Activated CD4-positive, alpha-beta memory T cell treated with anti-CD3 and anti-CD28 coated beads, Interleukin-2, amount 10 ng/mL, durations not matched to agents 7 days and 5 days (primary cell): ENCODE results near the gene CPNE2. TPM values are rescaled to one million over a fixed set of nuclear protein-coding genes. Genes with fewer than 3 reads are reported as not detected.

Experiments used
- CTCF ChIA-PET: fragments of 350-600 bp; sonication (Branson Sonifier 250); formaldehyde crosslinking; loops from one replicate; lab custom pipeline; 2021; ENCODE audit warnings: antibody characterized with exemption, inconsistent platforms; lab: Charles Lee
- POLR2A ChIA-PET: fragments of 350-600 bp; sonication (Branson Sonifier 250); formaldehyde crosslinking; loops from one replicate; lab custom pipeline; 2021; ENCODE audit warnings: antibody characterized with exemption; lab: Charles Lee
- DNase-seq: peaks from one replicate; pipeline ENCODE4 v3.0.0-alpha.2; 2020
- H3K27ac Mint-ChIP-seq: one replicate; pipeline ENCODE4 v1.8.0; 2021; ENCODE audit warnings: mild to moderate bottlenecking, mixed read lengths
- H3K27me3 Mint-ChIP-seq: one replicate; pipeline ENCODE4 v1.8.0; 2021; ENCODE audit warnings: mixed read lengths
- H3K36me3 Mint-ChIP-seq: one replicate; pipeline ENCODE4 v1.8.0; 2021; ENCODE audit warnings: low read depth, mixed read lengths
- H3K4me1 Mint-ChIP-seq: one replicate; pipeline ENCODE4 v1.8.0; 2021; ENCODE audit warnings: mixed read lengths
- H3K4me3 Mint-ChIP-seq: one replicate; pipeline ENCODE4 v1.8.0; 2021; ENCODE audit warnings: mild to moderate bottlenecking, mixed read lengths
- H3K9me3 Mint-ChIP-seq: one replicate; pipeline ENCODE4 v1.8.0; 2021; ENCODE audit warnings: mixed read lengths
- total RNA-seq, 2 experiments: library from RNA; stranded (reverse); gene quantifications; one replicate each; pipeline ENCODE4 v1.2.3, GENCODE V29; 2021

The CPNE2 gene
- total RNA-seq, 2 experiments from 2014 or later = 4.6 to 4.8 TPM

DNA sequence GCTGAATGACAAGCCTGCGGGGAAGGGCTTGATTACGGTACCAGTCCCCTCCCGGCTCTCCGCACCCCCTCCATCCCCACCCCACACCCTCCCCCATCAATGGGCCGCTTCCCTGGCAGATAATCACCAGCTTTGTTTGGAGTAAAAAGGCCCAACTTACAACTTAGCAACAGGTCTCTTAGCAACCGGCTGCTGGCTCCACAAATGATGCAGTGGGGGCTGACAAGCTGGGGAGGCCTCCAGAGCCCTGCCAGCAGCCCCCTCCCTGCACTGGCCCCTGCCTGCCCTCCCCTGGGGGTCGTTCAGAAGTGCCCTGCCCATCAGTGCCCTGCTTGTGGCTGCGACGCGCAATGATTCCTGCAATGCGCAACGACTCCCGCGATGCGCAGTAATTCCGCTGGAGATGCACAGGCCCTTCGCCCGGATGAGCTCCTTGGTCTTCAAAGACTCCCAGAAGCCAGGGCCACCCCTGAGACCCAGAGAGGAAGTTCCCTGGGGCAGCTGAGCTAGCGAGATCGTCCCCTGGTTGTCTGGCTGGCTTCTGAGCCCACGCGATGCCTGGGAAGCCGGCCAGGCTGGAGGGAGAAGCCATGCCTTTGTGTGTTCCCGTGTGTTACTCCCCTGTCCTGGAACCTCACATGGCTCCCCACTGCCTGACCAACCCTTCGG, 23.3 kb downstream of the CPNE2 start:
- no peaks in the 10 kb centered on the region for H3K36me3 Mint-ChIP-seq
- no peak overlapping the region for H3K27ac Mint-ChIP-seq
- H3K4me3 Mint-ChIP-seq = no peak overlapping the region
- no peak for DNase-seq
- ChIA-PET CTCF (no interaction called here), POLR2A (interaction anchor here (0.7 kb wide), 1 partner anchor 19 kb away, joined by 3 read pairs; no protein-coding TSS in a partner anchor)
- no peaks in the 10 kb centered on the region for H3K4me1 Mint-ChIP-seq
- H3K27me3 Mint-ChIP-seq = no peaks in the 10 kb centered on the region
- no peaks in the 10 kb centered on the region for H3K9me3 Mint-ChIP-seq

DNA sequence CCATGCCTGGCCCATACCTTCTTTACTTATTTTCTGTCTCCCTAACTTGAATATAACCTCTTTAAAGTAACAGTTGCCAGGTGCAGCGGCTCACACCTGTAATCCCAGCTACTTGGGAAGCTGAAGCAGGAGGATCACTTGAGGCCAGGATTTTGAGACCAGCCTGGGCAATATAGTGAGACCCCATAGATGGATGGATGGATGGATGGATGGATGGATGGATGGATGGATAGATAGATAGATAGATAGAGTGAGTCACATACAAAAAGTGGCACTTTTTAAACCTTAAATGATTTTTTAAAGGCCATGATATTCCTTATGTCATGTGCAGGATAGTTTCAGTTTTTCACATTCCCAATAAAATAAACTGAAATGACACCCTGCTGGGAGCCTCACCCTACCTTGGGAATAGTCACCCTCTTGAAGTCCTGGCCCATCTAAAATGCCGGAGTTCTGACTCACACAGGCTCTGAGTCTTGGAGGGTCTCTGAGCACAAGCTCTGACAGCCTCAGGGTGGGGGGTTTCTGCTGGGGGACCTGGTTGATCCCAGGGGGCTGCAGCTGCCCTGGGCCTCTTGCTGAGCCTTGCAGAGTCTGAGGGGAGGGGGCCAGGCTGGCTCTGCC, 26.2 kb downstream of the CPNE2 start:
- H3K27ac Mint-ChIP-seq = no peak overlapping the region
- CTCF ChIA-PET = no interaction called here
- no peak overlapping the region for H3K4me3 Mint-ChIP-seq

DNA sequence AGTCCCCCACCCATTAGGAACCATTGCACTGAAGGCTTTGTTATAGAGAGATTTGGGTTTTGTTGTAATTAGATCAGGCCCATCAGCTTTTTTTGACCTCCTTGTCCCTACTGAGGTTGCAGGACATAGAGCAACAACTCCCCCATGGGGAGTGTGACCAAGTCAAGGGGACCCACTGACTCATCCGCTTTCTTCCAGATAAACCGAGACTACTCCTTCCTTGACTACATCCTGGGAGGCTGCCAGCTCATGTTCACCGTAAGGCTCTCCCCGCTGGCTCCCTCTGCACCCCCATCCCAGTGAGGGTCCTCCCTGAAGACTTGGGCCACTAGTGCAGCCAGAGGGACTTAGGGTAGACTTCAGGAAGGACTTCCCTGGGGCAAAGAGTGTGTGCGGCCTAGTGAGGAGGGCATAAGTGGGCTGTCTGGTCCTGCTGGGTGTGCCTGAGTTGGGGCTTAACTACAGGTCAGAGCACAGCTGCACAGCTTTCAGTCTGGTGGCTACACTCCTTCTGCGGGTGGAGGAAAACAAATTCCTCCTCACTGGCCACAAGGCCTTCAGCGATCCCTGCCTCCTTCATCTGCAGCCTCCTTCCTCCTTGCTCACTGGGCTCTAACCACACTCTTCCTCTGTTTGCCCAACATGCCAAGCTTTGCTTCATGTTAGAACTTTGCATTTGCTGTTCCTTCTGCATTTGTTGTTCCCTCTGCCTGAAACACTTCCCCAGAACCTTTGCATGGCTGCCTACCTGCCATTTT, 31.0 kb downstream of the CPNE2 start:
- Mint-ChIP-seq H3K9me3 (no peaks in the 10 kb centered on the region), H3K27me3 (no peaks in the 10 kb centered on the region), H3K36me3 (no peaks in the 10 kb centered on the region), H3K27ac (no peak overlapping the region), H3K4me1 (peaks cover 40% of the 10 kb centered on the region), H3K4me3 (no peak overlapping the region)
- ChIA-PET POLR2A (no interaction called here), CTCF (no interaction called here)
- DNase-seq = no peak

More for the DNA sequence above, 26.2 kb downstream of the CPNE2 start:
- DNase-seq = no peak
- Mint-ChIP-seq H3K27me3 (no peaks in the 10 kb centered on the region), H3K4me1 (peaks cover 1% of the 10 kb centered on the region), H3K36me3 (no peaks in the 10 kb centered on the region), H3K9me3 (no peaks in the 10 kb centered on the region)
- POLR2A ChIA-PET = interaction anchor here (0.9 kb wide), 1 partner anchor 9 kb away, joined by 3 read pairs; no protein-coding TSS in a partner anchor

DNA sequence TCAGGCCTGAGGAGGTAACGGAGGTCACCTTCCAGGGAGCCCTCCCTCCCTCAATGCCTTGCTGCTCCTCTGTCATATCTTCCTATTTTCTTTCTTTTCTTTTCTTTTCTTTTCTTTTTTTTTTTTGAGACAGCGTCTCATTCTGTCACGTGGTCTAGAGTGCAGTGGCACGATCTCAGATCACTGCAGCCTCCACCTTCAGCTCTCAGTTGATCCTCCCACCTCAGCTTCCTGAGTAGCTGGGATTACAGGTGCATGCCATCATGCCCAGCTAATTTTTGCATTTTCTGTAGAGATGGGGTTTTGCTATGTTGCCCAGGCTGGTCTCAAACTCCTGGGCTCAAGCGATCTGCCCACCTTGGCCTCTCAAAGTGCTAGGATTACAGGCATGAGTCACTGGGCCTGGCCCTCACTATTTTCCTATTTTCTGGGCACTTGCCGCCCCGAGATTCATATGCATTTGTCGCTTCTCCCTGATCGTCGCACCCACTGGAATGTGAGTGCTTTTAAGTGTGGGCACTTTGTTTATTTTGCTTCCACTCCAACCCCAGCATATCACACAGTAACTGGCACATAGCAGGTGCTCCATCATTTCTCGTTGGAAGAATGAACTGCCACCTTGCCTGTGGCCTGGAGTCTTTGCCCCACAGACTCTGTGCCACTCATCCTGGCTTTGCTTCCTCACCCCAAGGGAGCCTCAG, 31.7 kb downstream of the CPNE2 start:
- no peaks in the 10 kb centered on the region for H3K27me3 Mint-ChIP-seq
- H3K4me1 Mint-ChIP-seq = peaks cover 47% of the 10 kb centered on the region
- no peak for DNase-seq
- ChIA-PET CTCF (no interaction called here), POLR2A (no interaction called here)
- H3K27ac Mint-ChIP-seq = no peak overlapping the region
- H3K4me3 Mint-ChIP-seq = no peak overlapping the region
- H3K9me3 Mint-ChIP-seq = no peaks in the 10 kb centered on the region
- H3K36me3 Mint-ChIP-seq = no peaks in the 10 kb centered on the region

DNA sequence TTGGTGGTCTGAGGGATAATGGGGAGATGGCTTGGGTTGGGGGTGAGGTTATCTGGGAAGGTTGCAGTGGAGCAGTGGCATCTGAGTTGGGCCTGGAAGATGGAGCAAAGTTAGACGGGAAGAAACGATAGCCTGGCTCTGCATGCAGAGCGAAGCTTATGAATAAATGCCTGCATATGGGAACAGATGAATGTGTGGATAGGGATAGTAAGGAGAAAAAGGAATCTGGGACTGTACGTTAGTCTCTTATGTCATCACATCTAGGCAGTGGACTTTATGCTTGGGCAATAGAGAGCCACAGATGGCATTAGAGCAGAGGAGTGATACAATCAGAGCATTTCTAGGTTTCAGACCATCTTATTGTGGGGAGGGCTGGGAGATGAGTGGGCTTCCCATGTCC, 33.0 kb downstream of the CPNE2 start:
- POLR2A ChIA-PET = interaction anchor here (1.3 kb wide), 1 partner anchor 16 kb away, joined by 3 read pairs; no protein-coding TSS in a partner anchor
- DNase-seq = no peak
- Mint-ChIP-seq H3K9me3 (no peaks in the 10 kb centered on the region), H3K36me3 (no peaks in the 10 kb centered on the region), H3K4me1 (peaks cover 55% of the 10 kb centered on the region), H3K4me3 (no peak overlapping the region), H3K27ac (no peak overlapping the region), H3K27me3 (no peaks in the 10 kb centered on the region)
- CTCF ChIA-PET = interaction anchor here (4.9 kb wide), 1 partner anchor 32 kb away, joined by 17 read pairs; the partner anchor contains the start of gene CPNE2

DNA sequence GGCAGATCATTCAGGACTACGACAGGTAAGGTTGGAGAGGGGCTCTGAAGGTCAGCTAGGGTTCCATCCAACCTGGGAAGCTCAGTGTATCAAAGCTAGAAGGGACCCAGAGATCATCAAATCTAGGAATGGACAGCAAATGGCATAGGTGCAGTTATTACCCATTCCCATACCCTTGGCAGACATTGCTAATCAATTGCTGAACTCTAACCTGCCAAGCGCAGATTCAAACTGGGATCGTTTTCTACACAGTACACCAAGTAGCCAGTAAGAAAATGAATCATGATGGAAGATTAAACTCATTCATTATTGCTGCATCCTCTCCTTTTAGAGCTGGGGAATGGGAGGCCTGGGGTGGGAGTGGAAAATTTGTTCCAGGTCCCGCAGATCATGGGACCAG, 33.6 kb downstream of the CPNE2 start:
- peaks cover 61% of the 10 kb centered on the region for H3K4me1 Mint-ChIP-seq
- POLR2A ChIA-PET = interaction anchor here (0.7 to 1.5 kb wide), 6 partner anchors 9 to 120 kb away, joined by 3 to 10 read pairs (median 4); partner anchors contain the start of genes PSME3IP1 and RSPRY1
- CTCF ChIA-PET = interaction anchor here (0.5 to 4.9 kb wide), 3 partner anchors 15 to 84 kb away, joined by 3 to 17 read pairs (median 3); partner anchors contain the start of gene CPNE2
- DNase-seq = no peak
- H3K36me3 Mint-ChIP-seq = no peaks in the 10 kb centered on the region
- H3K27me3 Mint-ChIP-seq = no peaks in the 10 kb centered on the region
- no peak overlapping the region for H3K27ac Mint-ChIP-seq
- H3K4me3 Mint-ChIP-seq = no peak overlapping the region
- no peaks in the 10 kb centered on the region for H3K9me3 Mint-ChIP-seq

DNA sequence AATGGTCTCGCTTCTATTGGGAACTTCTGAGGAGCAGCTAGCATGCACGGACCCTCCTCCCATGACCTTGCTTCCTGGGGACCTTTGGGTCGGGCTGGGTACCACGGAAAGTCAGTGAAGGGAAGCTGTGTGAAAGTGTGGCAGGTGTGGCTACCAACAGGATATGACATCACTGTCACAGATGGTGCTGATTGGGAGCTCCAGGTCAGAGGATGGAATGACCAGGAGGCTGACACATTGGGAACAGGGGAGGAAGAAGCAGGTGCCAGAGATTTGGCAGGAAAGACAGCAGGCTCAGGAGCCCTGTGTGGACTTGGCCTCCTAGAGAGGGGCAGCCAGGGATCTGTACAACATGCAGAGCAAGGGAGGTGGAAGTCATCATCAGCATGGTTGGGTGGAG, 34.0 kb downstream of the CPNE2 start:
- no peak for DNase-seq

DNA sequence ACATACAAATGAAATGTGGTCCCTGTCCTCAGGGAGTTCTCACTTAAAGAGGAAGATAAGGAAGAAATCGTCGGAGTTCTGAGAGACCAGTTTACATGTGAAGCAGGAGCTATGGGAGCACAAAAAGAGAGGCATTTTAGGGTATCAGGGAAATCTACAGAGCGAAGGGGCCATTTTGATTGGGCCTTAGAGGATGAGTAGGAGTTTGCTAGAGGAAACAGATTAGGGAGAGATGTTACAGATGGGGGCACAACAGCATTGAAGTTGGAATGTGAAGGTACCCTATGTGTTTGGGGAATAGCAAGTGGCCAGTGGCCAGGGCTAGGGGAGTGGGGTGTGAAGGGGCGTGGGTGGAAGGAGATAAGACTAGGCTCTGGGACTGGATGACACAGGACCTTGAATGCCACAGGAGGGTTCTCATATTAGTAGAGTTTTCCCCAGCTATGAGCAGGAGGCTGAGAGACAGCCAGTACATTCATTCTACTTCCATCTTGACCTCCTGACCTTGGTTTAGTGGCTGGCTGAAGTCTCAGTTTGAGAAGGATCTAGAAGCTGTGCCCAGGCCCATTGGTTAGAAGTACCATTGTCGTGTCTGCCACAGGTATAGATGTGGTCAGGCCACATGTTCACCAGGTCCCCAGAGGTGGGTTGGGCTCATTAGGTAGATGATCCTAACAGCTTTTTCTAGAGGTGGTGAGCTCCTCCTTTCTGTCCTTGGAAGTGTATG, 34.8 kb downstream of the CPNE2 start:
- DNase-seq = no peak
- Mint-ChIP-seq H3K9me3 (no peaks in the 10 kb centered on the region), H3K27ac (peak overlapping the region; percentile 53), H3K4me1 (peaks cover 71% of the 10 kb centered on the region), H3K36me3 (no peaks in the 10 kb centered on the region), H3K27me3 (no peaks in the 10 kb centered on the region), H3K4me3 (no peak overlapping the region)
- POLR2A ChIA-PET = interaction anchor here (0.7 to 1.5 kb wide), 7 partner anchors 8 to 119 kb away, joined by 3 to 10 read pairs (median 3); partner anchors contain the start of genes PSME3IP1 and RSPRY1
- CTCF ChIA-PET = interaction anchor here (4.9 kb wide), 1 partner anchor 34 kb away, joined by 17 read pairs; the partner anchor contains the start of gene CPNE2

More for the DNA sequence above, 34.0 kb downstream of the CPNE2 start:
- Mint-ChIP-seq H3K27ac (peak overlapping the region; percentile 24), H3K4me1 (peaks cover 65% of the 10 kb centered on the region), H3K27me3 (no peaks in the 10 kb centered on the region), H3K9me3 (no peaks in the 10 kb centered on the region), H3K36me3 (no peaks in the 10 kb centered on the region), H3K4me3 (no peak overlapping the region)
- POLR2A ChIA-PET = interaction anchor here (0.7 to 1.5 kb wide), 7 partner anchors 9 to 119 kb away, joined by 3 to 10 read pairs (median 3); partner anchors contain the start of genes PSME3IP1 and RSPRY1
- CTCF ChIA-PET = interaction anchor here (0.5 to 4.9 kb wide), 3 partner anchors 15 to 85 kb away, joined by 3 to 17 read pairs (median 3); partner anchors contain the start of gene CPNE2

DNA sequence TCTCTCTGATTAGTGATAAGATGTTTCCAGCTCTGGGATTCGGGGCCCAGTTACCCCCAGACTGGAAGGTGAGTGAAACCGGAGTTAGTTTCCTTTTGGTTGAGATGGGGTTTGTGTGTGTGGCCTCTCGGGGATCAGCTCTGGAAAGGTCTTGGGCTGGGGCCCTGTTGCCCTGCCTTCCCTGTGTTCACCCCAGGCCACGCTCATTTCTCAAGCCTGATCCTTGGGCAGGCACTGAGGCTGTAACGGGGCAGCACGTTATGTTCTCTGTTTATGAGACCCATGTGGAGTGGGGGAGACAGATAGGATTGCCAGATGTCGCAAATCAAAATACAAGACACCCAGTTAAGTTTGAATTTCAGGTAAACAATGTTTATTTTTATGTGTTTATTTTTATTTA, 35.5 kb downstream of the CPNE2 start:
- Mint-ChIP-seq H3K4me1 (peaks cover 76% of the 10 kb centered on the region), H3K27me3 (no peaks in the 10 kb centered on the region), H3K36me3 (no peaks in the 10 kb centered on the region), H3K9me3 (no peaks in the 10 kb centered on the region), H3K27ac (peak overlapping the region; percentile 53), H3K4me3 (no peak overlapping the region)
- no peak for DNase-seq
- POLR2A ChIA-PET = interaction anchor here (0.7 to 1.5 kb wide), 3 partner anchors 9 to 42 kb away, joined by 3 read pairs; no protein-coding TSS in a partner anchor
- CTCF ChIA-PET = interaction anchor here (1.4 to 4.9 kb wide), 2 partner anchors 35 to 86 kb away, joined by 3 to 17 read pairs; partner anchors contain the start of gene CPNE2

DNA sequence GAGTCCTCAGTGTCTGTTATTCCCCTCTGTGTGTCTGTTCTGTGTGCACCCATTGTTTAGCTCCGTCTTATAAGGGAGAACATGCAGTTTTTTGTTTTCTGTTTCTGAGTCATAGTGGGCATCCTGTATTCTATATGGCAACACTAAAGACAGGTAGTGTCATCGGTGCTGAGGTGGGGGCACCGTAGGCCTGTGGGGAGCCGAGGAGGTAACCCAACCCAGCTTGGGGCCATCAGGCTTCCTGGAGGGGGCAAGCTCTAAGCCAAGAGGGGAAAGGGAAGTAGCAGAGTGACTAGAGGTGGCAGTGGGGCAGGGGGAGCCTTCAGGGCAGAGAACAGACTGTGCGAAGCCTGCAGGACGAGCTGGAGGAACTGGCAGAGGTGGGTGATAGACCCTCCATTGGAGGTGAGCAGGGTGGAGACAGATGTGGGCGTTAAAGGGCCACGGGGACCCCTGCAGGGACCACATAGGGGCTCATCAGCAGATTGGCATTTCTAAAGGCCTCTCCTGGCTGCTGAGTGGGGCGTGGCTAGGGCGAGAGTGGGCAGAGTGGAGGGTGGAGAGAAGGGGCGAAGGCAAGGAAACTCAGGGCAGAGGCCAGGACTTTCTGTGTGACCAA, 36.5 kb downstream of the CPNE2 start:
- peak; percentile 66 for DNase-seq
- H3K27me3 Mint-ChIP-seq = no peaks in the 10 kb centered on the region
- peak overlapping the region; percentile 80 for H3K27ac Mint-ChIP-seq
- ChIA-PET POLR2A (interaction anchor here (0.8 to 1.3 kb wide), 5 partner anchors 12 to 78 kb away, joined by 3 to 4 read pairs (median 3); partner anchors contain the start of genes PSME3IP1 and RSPRY1), CTCF (interaction anchor here (1.1 to 4.9 kb wide), 4 partner anchors 12 to 87 kb away, joined by 3 to 17 read pairs (median 3); partner anchors contain the start of gene CPNE2)
- no peaks in the 10 kb centered on the region for H3K36me3 Mint-ChIP-seq
- peak overlapping the region; percentile 53 for H3K4me3 Mint-ChIP-seq
- peaks cover 78% of the 10 kb centered on the region for H3K4me1 Mint-ChIP-seq
- no peaks in the 10 kb centered on the region for H3K9me3 Mint-ChIP-seq

DNA sequence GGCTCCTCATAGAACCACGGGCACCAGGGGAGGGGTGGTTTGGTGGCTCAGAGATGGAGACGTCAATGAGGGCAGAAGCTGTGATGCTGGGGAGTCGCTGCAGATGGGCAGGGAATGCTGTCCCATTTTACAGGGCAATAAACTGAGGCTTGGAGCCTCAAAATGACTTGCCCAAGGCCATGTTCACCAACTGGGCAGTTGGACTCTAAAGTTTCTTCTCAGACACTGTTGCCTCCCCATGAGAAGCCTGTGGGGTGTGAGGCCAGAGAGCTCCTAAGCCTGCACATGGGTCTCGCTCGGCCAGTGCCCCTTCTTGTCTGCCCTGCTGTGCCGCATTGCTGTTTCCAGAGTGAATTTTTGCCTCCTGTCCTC, 38.6 kb downstream of the CPNE2 start:
- H3K4me1 Mint-ChIP-seq = peaks cover 85% of the 10 kb centered on the region
- H3K4me3 Mint-ChIP-seq = no peak overlapping the region
- ChIA-PET CTCF (no interaction called here), POLR2A (no interaction called here)
- no peak for DNase-seq
- H3K9me3 Mint-ChIP-seq = no peaks in the 10 kb centered on the region
- H3K27me3 Mint-ChIP-seq = no peaks in the 10 kb centered on the region
- H3K27ac Mint-ChIP-seq = peak overlapping the region; percentile 53
- no peaks in the 10 kb centered on the region for H3K36me3 Mint-ChIP-seq
